GM12878 (cell line): Measurements from ENCODE around the gene KCND2.

ENCODE experiments used
- CEBPB ChIP-seq, 2 experiments: fragments of 150-350 bp in 1 of 2; IDR thresholded peaks; 2 replicates each; pipeline ENCODE4 v1.6.1; 2012 to 2014; ENCODE audit warnings: low read depth in 2 of 2, low read length in 2 of 2, borderline replicate concordance in 1 of 2, inconsistent platforms in 1 of 2
- EZH2 ChIP-seq: IDR thresholded peaks from 2 replicates; pipeline ENCODE4 v1.6.1; 2012; ENCODE audit warnings: low read depth, mild to moderate bottlenecking, control low read depth, inconsistent platforms, low read length, borderline replicate concordance; ENCODE audit not compliant: control insufficient read depth
- TCF12 ChIP-seq: IDR thresholded peaks from 2 replicates; pipeline ENCODE4 v1.6.1; 2011; ENCODE audit warnings: low read depth, mild to moderate bottlenecking, low read length
- ZNF274 ChIP-seq: IDR thresholded peaks from one replicate; pipeline ENCODE4 v1.8.0; 2011; ENCODE audit not compliant: insufficient read length, insufficient read depth

DNA sequence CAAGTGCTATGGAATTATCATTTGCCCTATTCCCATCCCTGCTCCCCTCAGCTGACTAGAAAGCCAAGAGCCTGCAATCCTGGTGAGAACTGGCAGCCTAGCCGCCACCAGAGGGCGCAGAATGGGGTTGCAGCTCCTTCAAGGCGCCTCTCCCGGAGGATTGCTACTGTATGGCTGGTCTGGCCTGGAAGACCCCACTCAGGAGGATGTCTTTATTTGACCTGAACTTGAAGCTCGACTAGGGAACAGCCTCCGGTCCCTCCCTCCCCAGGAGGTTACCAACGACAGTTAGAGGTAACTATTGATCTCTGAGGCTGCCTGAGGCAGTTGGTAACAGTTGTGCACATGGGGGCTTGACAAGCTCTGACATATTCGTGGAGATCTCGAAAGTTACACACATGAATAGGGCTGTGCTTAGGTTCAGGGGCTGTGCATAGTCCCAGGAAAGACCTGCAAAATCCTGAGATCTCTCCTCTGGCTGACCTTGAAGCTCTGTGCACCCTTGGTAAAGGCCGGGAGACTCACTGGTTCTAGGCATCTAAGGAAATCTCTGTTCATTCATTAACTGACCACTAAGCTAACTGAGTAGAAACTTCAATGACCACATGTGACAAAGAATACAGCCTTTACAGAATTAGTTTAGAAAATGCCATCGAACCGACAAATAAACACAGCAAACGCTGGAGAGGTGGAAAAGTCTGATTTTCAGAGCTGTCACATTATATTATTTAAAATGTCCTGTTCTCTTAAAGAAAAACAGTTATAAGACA, 519.3 kb downstream of the KCND2 start:
- no peak for TF ChIP-seq EZH2
- no peak for TF ChIP-seq TCF12
- no peak for TF ChIP-seq ZNF274
- TF ChIP-seq CEBPB (IDR thresholded peaks at IDR 0.05; ENCODE audit: borderline replicate concordance in 1 of 2, low read depth in 2 of 2, low read length in 2 of 2) = no peak
